ENCODE data around the gene AGBL4.
"Not testable (repeated sequence)": the region's sequence is repeated elsewhere in the genome, so short reads cannot be mapped to it uniquely, and the experiment has no call there.

AGBL4 gene

GRCh38 chr1:48563021-48563420 is 1460.7 kb downstream of the AGBL4 start:
- no peak for DNase-seq

- DNase-seq: no peak
These were observed 1462.3 kb downstream of the AGBL4 start for GRCh38 chr1:48561444-48561843.

- DNase-seq: no peak
These were observed 1463.2 kb downstream of the AGBL4 start for GRCh38 chr1:48560577-48560976.

- no peak for DNase-seq
These were observed 1463.6 kb downstream of the AGBL4 start for GRCh38 chr1:48560116-48560515.

DNA sequence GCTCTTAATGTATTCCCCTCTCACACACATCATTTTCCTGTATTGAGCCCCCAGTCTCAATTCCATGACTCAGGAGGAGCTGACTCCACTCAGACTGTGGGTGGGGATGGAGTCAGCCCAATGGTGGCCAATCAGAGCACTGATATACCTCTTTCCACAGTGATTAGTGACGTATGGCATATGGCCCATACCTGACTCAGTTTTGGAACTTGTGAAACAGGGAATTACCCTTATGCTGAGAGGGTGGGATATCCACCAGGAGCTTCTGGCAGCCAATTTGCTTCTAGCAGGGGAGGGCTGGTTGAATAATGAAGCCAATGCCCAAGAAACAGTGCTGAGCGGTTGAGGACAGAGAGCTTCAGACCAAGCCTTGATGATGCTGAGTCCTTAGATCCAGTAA is 1465.4 kb downstream of the AGBL4 start:
- DNase-seq: no peak

DNA sequence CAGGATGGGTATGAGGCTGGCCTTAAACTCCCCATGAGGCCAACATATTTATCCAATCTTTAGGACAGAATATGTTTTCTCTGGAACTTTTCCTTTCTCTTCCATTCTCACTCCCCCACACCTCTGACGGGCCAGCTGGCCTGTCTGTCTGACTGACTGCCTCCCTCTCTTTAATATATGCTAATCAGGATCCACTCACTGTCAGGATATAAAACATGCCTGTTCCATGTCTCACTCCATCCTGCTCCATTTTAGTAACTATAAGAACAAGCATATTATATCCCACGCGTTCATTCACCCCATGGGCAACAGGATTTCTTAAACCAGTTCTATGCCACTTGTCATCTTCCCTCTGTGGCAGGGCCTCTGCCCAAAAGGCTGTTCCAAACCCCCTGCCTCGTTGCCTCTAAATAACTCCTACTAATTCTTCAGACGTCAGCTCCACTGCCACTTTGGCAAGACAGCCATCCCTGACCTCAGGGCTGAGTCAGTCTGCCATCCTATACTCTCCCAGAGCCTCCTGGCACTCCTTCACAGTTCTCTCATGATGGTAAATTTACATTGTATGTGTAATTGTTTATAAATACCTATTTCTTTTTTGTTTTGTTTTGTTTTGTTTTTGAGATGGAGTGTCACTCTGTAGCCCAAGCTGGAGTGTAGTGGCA is 1467.4 kb downstream of the AGBL4 start:
- DNase-seq: no peak

- no peak for DNase-seq
These were observed 1468.5 kb downstream of the AGBL4 start for GRCh38 chr1:48555271-48555670.

DNA sequence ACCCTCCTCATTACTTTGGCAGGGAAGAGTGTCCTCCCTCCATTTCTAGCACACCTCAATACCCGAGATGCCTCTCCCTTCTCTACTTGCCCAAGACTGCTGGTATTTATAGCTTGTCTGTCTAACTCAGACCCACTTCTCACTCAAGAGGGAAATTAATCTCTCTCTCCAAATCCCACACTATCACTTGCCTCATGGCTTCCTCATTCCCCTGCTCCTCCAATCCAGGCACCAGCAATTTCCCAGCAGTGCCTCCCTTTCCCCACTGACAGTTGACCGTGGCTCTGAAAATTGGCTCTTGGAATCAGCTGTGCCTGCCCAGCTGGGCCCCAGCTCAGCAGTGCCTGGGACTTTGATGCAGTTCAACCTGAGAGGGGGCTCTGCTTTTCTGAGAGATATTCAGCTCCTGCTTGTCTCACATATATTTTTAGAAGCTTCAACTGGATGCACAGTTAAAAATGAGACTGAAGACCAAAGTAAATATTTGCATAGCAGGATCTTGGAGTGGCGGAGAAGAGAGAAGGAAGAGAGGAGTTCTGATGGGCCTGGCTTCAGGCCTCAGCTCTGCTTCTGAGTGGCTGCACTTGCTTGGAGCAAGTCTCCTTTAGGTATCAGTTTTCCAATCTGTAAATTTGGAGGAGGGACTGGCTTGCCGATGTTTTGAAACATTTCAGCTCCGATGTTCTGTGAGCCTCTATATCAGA is 1470.7 kb downstream of the AGBL4 start:
- no peak for DNase-seq

- no peak for DNase-seq
These were observed 1471.3 kb downstream of the AGBL4 start for GRCh38 chr1:48552420-48552819.

GRCh38 chr1:48548985-48549384 is 1474.8 kb downstream of the AGBL4 start:
- no peak for DNase-seq

GRCh38 chr1:48547561-48548220 is 1476.1 kb downstream of the AGBL4 start:
- no peak for DNase-seq

GRCh38 chr1:48543854-48544253 is 1479.9 kb downstream of the AGBL4 start:
- no peak for DNase-seq

- DNase-seq: no peak
These were observed 1483.2 kb downstream of the AGBL4 start for GRCh38 chr1:48540587-48540986.

DNA sequence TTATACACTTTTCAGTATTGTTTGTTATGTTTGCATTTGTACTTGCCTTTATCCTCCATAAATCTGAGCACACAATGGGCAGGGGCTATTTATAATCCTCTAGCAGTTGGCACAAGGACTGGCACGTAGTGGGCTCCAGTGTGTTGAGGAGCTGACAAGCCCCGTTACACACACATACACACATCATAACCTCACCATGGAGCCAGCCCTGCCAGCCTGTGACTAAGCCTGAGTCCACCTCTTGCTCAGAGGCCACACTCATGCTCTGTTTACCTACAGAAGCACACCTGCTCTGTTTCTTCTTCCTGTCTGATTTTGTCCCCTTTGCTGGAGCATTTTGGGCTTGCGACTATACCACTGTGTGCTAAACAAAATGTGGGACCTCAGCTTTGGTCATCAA is 1487.3 kb downstream of the AGBL4 start:
- DNase-seq: no peak

DNA sequence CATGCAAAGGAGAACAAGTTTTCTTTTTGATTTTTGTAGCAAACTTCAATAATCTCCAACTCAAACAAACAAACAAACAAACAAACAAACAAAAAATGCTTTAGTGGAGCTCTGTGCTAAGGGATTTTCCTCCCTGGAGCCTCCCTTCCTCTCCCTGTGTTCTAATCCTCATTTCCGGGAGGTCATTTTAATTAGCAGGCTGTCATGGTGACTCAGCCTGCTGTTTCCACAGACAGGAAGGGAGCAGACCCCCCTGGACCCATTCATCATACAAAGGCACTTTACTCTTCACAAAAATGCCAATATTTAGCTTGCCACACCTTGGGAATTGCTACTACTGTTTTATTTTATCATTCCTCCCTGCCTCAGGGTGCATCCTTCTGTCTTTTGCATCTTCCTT is 1490.8 kb downstream of the AGBL4 start:
- no peak for DNase-seq

DNA sequence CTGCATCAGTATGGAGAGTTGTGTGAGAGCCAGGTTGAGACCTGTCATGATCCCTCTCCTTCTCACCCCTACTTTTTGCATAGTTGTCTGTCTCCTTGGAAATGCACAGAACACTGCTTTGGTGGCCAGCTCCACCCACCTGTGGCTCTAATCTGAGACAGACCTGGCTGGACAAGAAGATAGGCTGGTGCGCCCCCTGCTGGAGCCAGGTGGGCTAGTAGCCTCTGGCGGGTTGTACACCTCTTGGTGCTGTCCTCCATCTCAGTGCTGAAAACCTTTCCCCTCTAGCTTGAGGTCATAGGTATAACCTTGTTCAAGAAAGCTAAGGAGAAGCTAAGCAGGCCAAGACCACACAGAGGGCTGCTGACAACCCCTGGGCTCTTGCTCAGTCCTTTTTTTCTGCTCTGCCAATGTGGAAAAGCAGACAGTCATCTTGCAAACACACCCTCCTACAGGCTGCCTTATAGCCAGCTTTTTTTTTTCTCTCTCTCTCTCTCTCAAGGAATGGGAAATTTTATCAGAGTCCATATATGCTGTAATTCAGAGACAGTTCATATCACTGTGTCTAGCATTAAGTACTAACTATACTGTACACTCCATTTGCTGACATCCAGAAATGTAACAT is 1492.9 kb downstream of the AGBL4 start:
- no peak for DNase-seq

DNA sequence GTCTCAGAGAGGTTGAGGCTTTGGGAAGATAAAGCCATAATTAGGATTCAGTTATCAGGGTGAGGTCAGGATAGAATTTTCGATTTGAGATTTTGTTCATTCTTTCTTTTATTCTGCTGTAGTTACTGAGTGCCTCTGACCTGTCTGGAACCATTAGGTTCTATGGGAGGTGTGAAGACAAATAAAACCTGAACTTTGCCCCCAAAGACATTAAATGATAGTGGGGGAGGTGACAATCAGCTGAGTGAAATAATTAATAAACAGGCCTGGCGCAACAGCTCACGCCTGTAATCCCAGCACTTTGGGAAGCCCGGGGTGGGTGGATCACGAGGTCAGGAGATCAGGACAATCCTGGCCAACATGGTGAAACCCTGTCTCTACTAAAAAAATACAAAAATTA is 1496.7 kb downstream of the AGBL4 start:
- no peak for DNase-seq

DNA sequence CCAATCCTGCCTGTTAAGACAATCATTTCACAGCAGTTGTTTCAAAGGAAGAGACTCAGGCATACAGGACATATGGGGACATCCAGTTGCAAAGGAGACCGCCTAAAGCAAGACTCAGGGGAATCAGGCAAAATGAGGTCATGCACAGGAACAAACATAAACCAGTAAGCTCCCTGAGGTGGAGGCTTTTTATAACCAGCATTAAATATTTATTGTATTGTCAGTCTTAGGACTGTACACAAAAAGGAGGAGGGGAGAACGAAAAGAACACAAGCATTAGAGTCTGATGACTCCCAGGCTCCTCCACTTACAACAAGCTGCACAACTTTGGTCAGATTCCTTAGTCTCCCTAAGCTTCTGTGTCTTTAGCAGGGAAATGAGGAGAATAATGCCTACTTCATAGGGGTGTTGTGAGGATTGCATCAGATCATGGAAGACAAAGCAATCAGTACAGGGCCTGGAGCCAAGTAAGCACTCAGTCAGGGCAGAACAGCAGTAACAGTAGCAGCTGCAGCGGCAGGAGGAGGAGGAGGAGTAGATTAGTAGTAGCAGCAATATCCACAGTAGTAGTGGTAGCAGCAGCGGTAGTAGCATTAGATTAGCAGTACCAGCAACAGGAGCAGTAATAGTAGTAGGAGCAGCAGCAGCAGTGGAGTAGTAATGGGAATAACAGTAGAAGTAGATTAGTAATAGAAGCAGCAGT is 1497.6 kb downstream of the AGBL4 start:
- DNase-seq: no peak

DNA sequence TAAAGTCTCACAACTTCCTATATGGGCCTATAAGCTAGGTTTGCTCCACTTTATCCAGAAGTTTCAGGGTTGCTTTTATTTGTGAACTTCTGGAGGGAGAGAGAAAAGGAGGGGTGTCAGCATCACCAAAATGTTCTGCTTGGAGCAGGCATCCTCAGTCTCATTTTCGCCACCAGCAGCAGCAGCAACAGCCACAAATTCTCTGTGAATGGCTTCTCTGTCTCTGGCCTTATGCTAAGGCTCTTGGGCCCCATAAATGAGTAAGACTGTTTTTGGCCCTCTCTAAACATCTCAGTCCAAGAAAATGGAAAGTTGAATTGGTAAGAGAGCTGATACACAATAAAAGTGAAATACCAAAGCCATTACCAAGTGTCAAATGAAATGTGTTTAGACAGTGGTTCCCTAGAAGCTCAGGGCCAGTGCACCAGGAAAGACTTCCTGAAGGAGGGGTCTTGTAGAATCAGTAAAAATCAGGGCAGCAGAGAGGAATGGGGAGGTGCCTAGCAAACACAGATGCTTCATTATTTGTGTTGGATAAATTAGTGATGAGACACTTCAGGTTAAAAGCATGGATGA is 1498.8 kb downstream of the AGBL4 start:
- no peak for DNase-seq

GRCh38 chr1:48523558-48523957 is 1500.2 kb downstream of the AGBL4 start:
- no peak for DNase-seq

DNA sequence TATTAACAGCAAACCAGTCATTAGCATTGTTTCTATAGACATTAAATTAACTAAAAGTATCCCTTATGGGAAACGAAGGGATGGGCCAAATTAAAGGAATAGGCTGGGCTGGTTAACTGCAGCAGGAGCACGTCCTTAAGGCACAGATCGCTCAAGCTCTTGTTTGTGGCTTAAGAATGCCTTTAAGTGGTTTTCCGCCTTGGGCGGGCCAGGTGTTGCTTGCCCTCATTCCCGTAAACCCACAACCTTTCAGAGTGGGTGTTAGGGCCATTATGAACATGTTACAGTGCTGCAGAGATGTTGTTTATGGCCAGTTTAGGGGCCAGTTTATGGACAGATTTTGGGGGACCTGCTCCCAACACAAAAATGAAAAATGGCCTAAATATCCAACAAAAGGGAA is 1503.9 kb downstream of the AGBL4 start:
- not testable (repeated sequence) for DNase-seq

- DNase-seq: no peak
These were observed 1516.9 kb downstream of the AGBL4 start for GRCh38 chr1:48506870-48507269.
